Kidney glomerular epithelial cell (primary cell): ENCODE results near the gene ITIH4.

Experiments
- DNase-seq: peaks from one replicate; lab custom pipeline; 2025; lab: John Stamatoyannopoulos, UW

Gene ITIH4

DNA sequence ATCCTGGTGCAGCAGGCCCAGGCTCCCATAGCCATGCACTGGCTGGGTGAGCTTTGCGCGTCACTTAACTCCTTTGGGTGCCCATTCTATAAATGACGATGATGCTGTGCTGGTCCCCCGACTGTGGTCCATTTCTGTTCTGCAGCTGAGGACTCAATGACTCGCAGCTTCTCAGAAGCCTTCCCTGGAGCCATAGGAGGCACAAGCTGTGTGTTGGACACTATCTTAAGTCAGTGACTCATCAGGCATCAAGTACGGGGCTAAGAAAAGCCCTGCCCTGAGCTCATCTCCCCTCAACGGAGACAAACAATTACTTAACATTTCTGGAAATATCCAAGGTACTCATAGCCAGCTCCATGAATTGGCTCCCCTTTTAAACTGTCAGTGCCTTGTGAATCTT lies 18.1 kb upstream of the ITIH4 start:
- no peak for DNase-seq

DNA sequence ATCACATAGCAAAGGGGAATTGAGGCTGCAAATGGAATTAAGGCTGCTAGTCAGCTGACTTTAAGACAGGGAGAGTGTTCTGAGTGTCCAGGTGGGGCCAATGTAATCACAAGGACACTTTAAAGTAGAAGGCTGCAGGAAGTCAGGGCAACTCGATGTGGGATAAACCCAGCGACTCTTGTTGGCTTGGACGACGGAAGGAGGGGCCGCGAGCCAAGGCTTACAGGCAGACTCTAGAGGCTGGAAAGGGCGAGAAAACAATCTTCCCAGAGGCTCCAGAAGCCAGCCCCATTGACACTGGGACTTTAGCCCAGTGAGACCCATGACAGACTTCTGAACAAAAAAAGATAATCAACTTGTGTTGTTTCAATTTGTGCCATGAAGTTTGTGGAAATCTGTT lies 17.3 kb upstream of the ITIH4 start:
- DNase-seq = no peak

DNA sequence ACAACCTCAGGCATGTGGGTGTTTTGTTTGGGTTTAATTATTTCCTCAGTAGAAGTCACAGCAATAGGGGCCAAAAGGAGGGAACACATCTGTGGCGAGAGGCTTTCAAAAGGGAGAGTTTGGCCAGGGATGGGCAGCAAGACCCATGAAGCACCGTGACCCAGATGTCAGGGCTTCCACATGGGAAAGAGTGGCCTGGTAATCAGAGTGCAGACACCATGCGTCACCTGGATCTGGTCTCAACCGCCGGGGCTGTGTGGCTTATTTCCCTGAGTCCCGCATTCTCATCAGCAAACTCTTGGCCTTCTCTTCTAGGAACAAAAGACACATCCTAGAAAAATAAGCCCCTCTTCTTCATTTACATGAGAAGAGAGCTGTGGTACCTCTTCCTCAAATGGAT lies 16.8 kb upstream of the ITIH4 start:
- DNase-seq = no peak

DNA sequence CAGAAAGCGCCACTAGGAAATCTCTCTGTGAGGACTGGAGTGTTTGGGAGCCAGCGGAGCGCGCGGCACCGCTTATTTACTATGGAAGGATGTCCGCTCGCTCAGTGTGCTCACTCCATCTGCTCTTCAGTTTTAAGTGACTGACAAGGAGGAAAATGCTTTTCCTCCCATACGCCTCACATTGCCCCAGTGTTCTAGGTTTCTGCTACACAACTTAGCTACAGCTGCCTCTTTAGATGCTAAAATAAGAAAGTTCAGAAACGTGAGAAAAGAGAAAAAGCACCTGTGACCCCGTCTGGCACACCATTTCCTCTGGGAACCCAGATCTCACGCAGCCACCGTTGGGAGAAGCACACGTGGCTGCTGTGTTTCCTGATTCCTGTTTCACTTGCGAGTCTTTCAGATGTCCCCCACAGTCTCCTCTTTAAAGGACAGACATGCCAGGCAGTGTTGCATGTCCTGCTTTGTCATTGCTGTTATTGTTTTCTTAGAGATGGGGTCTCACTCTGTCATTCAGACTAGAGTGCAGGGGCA lies 16.0 kb upstream of the ITIH4 start:
- no peak for DNase-seq

DNA sequence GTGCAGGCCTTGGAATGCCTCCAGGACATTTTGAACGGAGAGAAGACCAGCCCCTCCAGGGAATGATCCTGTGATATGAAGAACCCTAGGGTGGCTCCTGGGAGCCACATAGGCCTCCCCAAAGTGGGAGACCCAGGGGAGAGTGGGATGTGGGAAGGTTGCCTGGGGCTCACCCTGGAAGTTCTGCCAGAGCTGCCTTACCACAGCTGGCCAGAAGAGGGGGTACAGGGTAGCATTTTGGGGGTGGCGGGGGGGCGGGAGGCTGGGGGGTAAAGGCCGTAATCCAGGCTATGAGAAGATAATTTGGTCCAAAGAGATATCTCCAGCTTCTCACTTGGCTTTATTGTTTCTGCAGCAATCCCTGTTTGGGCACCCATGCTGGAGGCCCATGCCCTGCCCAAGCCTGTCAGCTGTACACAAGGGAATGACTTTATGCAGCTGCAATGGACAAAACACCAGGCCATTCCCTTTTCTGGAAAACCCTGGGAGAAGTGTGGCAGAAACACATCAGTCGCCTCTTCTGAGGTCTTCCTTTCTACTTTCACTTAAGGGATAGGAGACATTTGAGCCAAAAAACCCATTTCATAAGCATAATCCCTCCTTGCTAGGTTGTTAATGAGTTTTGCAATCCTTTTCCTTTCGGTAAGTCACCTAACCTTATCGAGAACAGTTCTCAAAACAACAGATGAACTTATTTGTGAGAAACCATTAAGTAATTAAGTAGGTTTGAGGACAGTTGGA lies 15.4 kb upstream of the ITIH4 start:
- no peak for DNase-seq

DNA sequence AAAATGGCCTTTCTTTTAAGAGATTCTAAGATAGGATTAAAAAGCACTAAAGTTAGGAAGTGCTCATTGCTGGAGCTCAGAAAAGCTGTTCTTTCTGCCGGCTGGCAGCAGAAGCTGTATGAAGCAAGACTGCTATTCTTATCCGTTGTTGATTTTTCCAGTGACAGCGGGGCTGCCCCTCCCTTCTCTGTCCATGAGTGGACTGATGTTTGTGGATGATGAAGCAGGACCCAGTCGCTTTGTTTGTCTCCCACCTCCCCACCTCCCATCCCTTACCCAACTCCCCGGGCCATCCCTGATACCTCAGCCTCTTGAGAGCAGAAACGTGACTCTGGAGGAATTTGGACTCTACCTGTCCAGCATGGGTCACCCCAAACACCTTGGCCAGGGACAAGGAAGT lies 14.7 kb upstream of the ITIH4 start:
- no peak for DNase-seq

DNA sequence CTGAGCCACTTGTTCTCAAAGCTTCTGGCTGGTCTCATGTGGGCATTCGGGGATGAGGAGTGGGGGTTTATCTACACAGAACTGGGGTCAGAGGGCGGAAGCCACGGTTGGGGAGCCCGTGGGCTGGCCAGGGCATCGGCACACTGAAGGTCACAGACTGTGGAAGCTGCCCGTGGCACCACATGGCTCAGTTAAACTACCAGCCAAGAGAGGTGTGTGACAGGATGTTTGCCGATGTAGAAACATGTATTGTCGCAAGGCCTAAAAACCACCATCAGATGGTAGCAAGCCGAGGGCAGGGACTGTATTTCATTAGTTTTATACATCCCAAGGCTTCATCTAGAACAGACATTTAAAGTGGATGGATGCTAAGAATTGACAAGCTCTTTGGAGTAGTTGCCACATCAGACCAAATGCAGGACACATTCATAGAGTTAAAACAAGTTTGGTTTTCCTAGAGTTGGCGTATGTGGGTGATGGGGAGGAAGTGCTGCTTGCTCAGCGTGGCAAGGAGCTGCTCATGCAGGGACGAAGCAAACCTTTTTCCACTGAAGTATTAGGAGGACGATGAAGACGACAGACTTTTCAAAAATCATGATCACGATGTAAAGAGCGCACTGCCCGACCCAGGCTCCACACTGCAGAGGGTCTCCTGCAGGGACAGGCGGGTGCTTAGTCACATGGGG lies 14.0 kb upstream of the ITIH4 start:
- no peak for DNase-seq

DNA sequence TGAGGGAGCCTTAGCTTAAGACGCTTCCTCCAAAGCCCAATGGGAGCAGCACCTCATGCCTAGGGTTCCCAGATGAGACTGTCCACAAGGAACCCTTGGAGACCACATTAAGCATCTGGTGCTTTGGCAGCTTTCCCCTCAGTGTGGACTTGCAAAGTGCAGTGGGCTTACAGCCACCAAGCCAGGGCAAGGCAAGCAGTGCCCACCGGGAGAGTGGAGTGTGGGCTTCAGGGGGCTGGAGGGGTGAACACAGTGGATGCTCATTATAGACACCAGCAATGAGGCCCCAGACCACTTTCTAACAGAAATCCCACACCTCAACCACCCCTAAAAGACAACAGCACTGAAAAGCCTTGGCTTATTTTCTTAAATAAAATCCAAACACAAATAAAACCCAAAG lies 13.4 kb upstream of the ITIH4 start:
- no peak for DNase-seq

DNA sequence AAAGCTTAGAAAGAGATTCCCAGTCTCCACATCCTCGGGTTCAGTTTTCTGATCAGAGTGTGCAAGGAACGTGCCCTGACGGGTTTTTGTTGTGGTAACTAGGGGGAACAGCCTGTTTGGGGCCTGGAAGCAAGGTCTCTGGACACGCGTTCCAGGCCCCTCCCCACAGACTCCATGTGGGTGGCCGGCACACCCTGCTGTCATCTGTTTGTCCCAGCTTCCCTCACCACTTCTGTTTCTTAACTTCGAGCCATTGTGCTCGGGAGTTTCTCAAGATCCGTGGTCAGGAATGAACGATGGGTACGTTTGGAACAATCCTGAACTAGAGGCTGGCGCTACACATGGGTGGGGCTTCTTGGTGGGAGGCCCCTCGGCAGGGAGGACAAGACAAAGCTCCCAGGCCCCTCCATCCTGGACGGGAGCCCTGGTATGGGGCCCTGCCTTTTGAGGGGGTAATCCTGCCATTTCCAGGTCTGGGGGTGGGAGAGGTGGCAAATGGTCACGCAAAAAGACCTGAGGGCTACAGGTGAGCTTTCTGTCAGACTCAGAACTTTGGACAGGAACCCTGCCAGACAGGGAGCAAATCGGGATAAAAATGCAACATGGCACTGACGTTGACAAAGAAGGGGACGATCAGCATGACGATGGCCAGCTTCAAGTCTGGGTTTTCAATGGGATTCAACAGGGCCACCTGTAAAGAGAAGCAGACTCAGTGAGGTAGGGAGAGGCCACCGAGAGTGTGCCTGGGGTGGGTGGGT lies 12.8 kb upstream of the ITIH4 start:
- DNase-seq = no peak

DNA sequence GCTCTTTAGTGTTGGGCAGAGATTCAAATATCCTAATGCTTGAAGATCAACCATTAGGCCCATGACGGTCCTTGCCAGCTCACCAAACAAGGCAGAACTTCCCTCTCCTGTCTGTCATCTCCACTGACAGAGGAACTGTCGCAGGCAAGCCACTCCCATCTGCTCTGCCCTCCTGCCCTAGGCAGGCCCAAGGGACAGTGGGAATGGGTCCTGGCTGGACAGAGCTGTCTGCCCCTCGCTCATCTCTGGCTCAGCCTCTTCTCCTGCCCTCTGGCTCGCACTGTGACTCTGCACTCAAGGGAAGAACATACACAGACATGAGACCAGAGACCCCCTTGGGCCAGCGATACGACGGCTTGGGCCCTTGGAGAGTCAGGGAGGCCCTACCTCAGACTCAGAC lies 12.0 kb upstream of the ITIH4 start:
- no peak for DNase-seq

DNA sequence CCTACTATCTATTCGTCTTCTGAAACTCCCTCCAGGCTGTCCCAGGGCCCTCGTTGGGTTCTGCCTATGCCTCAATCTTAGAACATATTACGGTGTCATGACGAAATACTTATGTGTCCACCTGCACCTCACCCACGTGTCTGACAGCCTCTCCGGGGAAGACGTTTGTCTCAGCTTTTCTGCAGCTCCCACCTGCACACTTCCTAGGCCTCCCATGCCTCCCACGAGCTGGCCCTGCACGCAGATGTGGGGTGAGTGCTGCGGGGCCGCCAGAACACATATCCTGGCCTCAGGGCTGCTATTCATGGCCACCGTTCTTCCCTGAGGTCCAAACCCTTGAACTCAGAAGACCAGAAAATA lies 11.5 kb upstream of the ITIH4 start:
- no peak for DNase-seq

DNA sequence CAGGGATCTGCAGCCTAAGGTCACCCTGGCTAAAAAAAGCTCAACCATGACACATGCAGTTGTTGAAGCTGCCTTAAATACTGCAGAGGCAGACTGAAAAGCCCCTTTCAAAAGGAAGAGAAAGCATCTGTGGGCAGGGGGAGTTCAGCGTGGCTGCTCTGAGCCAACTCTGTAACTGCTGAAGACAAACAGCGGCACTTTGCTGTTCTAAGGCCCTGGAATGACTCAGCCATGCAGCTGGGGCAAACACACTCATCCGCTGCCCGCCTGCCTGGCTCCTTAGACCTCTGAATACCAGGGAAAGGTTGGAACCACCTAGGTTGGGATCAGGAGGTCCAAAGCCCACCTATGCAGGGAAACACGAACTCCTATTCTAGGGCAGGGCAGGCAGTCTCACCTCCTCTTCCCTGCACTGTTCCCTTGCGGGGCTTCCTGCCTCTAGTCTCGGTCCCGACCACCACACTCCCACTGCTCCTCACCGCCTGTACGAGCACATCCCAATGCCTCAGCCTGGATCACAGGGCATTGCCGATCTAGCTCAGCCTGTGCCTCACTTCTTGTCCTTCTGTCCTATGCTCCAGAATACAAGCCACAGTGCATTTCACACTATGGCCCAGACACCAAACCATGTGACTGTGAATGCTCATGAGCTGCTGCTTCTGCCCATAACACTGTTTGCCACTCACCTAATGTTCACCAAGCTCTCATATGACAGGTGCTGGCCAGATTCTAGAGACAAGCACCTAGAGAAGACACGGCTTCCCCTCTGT lies 10.9 kb upstream of the ITIH4 start:
- no peak for DNase-seq

DNA sequence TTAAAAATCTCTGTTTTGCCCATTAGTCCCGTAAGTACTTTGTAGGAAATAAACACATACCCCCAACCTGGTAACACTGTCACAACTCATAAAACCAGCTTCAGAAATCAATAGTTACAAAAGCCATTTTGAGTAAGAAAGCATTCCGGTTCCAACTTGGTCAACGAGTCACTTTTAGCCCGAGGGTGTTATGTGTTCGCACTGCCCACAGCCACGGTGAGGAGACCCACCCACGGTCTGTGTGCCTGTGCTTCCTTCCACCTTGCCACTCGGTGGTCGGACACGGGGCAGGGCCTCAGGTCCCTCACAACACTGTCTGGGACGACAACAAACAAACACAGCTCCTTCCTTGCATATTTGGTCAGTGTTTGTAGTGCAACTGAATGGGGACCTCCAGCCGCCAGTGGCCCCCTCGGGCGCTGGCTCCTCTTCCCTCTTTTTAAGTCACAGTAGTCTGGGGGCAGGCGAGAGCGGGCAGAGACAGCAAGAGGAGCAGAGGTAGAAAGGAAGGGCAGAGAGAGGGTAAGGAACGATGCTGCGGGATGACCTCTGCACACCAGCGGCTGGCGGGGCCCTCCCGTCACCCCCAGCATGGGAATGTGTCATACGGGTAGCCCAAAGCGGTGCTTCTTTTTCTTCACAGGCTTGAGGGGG lies 9.5 kb upstream of the ITIH4 start:
- DNase-seq = no peak

DNA sequence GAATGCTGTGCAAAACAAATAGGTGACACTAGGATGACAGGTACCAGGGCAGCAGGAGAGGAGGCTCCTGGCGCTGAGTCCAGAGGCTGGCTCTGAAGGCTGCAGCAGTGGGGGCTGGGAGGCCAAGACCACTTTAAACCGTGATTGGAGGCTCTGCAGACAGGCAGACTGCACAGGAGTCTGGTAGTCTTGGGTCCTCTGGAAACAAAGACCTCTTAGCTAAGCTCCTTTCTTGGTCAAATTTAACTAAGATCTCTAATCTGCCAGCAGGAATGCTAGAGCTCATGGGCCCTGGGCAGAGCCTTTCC lies 8.8 kb upstream of the ITIH4 start:
- DNase-seq = no peak

DNA sequence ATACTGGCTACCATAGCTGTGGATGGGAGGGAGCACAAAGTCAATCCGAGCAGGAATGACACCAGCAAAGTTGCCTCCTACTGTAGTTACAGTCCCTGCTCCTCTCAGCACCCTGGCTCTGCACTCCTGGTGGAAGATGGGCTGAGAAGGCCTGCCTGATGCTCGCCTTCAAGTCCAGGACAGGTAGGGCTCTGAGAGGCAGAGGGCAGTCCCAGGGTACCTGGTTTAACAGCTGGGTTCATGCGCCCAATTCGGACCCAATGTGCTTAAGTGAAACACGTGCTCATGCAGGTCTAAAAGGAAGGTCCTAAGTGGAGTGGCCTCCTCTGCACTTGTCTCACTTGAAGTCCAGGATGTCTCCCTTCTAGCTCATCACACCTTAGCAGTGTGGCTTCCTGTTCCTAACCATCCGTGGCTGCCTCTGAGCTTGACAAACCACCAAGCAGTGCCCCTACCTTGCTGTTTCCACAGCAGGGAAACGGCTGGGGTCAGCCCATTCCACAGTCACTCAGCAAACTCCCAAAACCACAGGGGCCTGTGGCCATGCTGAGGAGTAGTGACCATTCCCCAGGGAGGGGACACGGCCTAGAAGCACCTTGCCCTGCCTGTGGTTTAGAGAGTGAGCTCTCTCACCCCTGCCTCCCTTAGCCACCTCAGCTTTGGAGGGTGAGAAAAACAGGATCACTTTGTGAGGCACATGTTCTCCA lies 8.2 kb upstream of the ITIH4 start:
- DNase-seq = no peak

DNA sequence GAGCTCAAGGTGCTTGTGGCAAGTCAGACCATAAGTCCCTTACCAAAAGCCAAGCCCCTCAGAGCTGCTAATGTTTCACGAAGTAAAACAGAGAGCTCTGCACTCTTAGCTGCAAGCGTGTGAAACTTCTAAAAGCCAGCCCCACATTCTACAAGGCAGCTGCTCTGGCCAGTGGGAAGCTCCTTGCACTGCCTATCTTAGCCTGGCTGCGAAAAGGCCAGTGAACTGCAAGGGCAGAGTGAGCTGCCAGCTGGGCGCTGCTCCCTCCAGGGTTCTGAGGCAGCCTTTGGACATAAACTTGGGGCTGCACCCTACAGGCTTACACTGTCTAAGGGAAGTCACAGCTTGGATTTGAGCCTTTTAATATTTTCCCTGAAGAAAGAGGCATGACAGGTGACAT lies 6.5 kb upstream of the ITIH4 start:
- no peak for DNase-seq

DNA sequence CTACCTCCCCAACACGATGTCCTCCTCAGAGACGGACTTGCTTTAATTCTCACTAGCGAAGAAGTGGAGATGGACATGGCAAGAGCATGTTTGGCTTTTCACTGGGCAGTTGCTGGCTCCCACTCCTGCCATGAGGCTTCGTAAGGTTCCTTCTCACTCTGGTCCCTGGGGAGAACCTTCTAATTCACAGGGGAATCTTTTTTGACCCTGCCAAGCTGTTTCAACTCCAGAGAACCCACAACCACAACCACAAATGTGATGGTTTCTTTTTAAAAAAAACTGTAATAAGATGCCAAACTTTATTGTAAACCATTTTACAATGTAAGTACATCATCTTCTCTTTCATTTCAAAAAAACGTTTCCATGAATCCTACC lies 6.0 kb upstream of the ITIH4 start:
- no peak for DNase-seq

DNA sequence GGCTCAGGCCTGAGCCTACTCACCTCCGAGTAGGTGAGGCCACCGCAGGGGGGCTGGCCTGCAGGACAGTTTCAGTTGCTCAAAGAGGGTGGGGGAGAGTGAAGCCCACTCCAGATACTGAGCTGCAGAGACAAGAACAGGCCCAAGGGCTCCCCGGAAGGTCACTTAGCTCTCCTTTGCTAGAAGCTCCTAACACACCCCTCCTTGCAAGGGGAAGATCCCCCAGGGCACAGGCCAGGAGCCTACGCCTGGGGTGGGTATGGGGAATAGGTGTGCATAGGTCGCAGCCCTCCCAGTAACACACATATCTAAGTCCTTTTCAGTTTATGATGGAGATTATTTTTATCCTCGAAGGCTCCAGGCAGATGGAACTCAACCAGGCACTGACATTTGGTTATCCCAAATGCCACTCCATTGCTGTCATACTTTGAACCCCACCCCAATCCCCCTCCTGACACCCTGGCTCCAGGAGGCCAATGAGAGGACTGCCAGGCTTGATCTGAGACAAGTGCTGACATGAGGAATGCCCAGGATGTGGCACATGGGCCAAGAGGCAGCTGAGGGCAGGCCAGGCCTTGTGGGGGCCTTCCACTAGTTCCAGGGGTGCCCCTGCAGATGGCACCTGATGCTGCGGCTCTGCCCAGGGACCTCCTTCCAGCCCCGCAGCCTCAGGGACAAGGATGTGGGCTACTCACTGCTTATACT lies 5.4 kb upstream of the ITIH4 start:
- DNase-seq = no peak

DNA sequence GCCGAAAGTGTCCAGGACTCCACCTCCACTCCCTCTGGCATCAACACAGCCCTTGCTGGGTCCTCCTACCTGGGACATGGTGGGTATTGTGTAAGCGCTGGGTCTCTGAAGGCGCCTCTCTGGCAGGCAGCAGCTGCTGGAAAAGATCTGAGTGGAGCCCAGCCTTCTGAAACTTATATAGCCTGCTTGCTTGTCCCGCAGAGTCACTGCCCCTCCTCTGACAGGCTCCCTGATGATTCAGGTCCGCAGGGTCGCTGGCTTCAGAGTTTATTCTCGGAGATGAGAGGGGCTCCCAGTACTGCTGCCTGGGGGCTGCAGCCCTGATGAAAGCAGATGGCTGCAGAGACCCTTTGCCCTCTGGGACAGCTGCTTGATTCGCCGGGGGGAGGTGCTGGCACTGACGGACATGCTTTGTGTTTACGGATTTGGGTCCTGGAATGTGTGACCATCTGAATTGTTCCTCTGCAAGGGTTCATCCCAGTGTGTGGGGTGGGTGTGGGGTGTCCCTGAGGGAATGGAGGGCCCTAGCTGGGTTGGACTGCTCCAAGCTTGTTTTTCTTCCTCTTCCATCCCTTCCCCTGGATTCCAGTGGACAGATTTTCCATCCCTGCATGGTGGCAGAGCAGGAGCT lies 4.5 kb upstream of the ITIH4 start, which contains the start of gene MUSTN1:
Gene MUSTN1, minus strand, starts transcription at position 149 of the 631 bp plus-strand sequence. Its CDS starts 71 bp downstream, at position 78.
- no peak for DNase-seq

DNA sequence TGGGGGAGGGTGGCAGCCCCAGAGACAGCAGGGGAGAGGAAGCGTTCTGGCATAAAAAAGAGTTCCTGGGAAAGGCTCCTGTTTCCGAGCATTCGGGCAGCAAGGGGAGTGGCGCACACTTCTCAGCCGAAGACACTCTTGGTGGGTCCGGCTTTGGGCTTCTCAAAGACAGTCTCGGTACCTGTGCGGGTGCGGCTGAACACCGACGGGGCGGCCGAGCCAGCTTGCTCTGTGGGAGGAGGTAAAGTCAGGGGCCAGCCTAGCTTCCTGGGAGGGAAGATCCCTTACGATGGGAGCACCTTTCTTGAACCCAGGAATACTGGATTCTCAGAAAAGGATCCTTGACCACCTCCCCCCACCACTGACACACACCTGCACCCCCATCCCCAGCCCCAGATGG lies 2.7 kb upstream of the ITIH4 start:
- DNase-seq = no peak
